Vagina (tissue), 2 donors: ENCODE results near the gene TP73.

ENCODE experiments used
- POLR2A ChIP-seq, 2 donors: fragments of 450-650 bp; IDR thresholded peaks; one replicate each; pipeline ENCODE4 v1.6.1; 2017; ENCODE audit warnings: antibody characterized with exemption in 2 of 2, mild to moderate bottlenecking in 2 of 2, moderate library complexity in 2 of 2
- TF ChIP-seq, protein P1 (sequence below), 3 experiments: fragments of 450-650 bp in 2 of 3; fragments of 200-600 bp in 1 of 3; sonication (generic) in 1 of 3; IDR thresholded peaks; one replicate each; pipeline ENCODE4 v1.5.1; 2017 to 2019; ENCODE audit warnings: antibody characterized with exemption in 3 of 3, mild to moderate bottlenecking in 2 of 3, moderate library complexity in 2 of 3

DNA sequence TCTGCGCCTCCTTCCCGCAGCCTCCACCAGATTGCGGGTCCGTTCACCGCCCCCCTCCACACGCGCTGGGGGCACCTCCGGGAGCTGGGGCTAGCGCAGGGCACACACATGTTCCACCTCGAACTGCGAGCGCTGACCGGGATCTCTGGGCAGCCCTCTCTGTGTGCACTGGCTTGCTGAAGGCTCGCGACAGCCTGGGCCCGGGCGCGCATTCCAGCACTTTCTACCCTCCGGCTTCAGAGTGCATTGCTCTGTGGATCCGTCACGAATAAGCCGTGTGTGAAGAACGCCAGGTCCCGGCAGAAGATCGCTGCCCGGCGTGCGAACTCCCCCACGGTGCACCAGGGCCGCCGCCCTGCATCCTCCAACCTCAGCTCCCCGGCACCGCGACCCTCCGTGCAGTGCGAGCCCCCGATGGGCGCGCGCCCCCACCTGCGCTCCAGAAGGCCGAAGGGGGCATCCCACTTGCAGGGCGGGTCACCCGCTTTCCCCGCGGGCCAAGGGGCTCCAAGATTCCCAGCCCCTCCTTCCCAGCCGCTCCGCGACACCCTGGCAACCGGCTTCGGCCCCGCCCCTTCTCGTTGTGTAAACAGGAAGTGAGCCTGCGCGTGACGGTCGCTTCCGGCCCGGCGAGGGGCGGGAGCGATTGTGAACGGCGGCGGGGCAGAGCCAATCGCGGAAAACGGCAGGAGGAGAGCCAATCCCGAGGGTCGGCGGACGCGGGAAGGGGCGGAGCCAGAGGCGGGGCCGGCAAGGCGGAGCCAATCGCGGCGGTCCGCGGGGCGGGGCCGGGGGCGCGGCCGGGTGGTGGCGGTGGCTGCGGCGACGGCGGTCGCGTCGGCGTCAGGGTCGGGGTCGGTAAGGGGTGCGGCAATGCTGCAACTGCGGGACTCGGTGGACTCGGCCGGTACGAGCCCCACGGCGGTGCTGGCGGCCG is 27.8 kb upstream of the TP73 start, which contains the start of gene TPRG1L:
- TF ChIP-seq POLR2A (IDR thresholded peaks at IDR 0.05), result peak in 1 of 2 donors; percentile 40
- TF ChIP-seq, protein P1, sequence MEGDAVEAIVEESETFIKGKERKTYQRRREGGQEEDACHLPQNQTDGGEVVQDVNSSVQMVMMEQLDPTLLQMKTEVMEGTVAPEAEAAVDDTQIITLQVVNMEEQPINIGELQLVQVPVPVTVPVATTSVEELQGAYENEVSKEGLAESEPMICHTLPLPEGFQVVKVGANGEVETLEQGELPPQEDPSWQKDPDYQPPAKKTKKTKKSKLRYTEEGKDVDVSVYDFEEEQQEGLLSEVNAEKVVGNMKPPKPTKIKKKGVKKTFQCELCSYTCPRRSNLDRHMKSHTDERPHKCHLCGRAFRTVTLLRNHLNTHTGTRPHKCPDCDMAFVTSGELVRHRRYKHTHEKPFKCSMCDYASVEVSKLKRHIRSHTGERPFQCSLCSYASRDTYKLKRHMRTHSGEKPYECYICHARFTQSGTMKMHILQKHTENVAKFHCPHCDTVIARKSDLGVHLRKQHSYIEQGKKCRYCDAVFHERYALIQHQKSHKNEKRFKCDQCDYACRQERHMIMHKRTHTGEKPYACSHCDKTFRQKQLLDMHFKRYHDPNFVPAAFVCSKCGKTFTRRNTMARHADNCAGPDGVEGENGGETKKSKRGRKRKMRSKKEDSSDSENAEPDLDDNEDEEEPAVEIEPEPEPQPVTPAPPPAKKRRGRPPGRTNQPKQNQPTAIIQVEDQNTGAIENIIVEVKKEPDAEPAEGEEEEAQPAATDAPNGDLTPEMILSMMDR (IDR thresholded peaks at IDR 0.05), result no peak
